ENCODE measurements around the gene PLCG2.

PLCG2 gene

GRCh38 chr16:81818568-81818896, 39.4 kb downstream of the PLCG2 start:
- TF ChIP-seq TEAD4 (IDR thresholded peaks at IDR 0.05) (no peak), MAX (IDR thresholded peaks at IDR 0.05) (no peak), YY1 (IDR thresholded peaks at IDR 0.05; ENCODE audit: low read depth) (no peak), RAD21 (IDR thresholded peaks at IDR 0.05; ENCODE audit: low read depth) (no peak), EP300 (IDR thresholded peaks at IDR 0.05; ENCODE audit: borderline replicate concordance) (no peak; the same call in 1 of the 2 replicates)

GRCh38 chr16:81818905-81819304, 39.8 kb downstream of the PLCG2 start:
- no peak for TF ChIP-seq YY1 (IDR thresholded peaks at IDR 0.05; ENCODE audit: low read depth)
- TF ChIP-seq CREB1 (IDR thresholded peaks at IDR 0.05; ENCODE audit: low read depth) = no peak
- TF ChIP-seq MAX (IDR thresholded peaks at IDR 0.05) = no peak
- TF ChIP-seq REST (IDR thresholded peaks at IDR 0.05; ENCODE audit: low read depth) = no peak
- no peak for TF ChIP-seq EGR1 (IDR thresholded peaks at IDR 0.05)
- no peak for TF ChIP-seq RAD21 (IDR thresholded peaks at IDR 0.05; ENCODE audit: low read depth)
- TF ChIP-seq CEBPB (IDR thresholded peaks at IDR 0.05) = no peak
- no peak for TF ChIP-seq NFIC (IDR thresholded peaks at IDR 0.05)
- no peak for TF ChIP-seq FOXM1 (IDR thresholded peaks at IDR 0.05; ENCODE audit: borderline replicate concordance, low read depth)
- TF ChIP-seq TCF12 (IDR thresholded peaks at IDR 0.05; ENCODE audit: low read depth) = no peak

- TF ChIP-seq ZBTB7A (IDR thresholded peaks at IDR 0.05; ENCODE audit: low read depth) (peak; percentile 92), TAF1 (IDR thresholded peaks at IDR 0.05; ENCODE audit: low read depth) (no peak), EP300 (IDR thresholded peaks at IDR 0.05; ENCODE audit: borderline replicate concordance) (peak; percentile 91), RAD21 (IDR thresholded peaks at IDR 0.05; ENCODE audit: low read depth) (no peak), USF1 (IDR thresholded peaks at IDR 0.05) (no peak), YY1 (IDR thresholded peaks at IDR 0.05; ENCODE audit: low read depth) (no peak; the same call in 1 of the 2 replicates), TEAD4 (IDR thresholded peaks at IDR 0.05) (peak; percentile 94), TCF12 (IDR thresholded peaks at IDR 0.05; ENCODE audit: low read depth) (peak; percentile 91), FOXM1 (IDR thresholded peaks at IDR 0.05; ENCODE audit: borderline replicate concordance, low read depth) (peak; percentile 52; the same call in 1 of the 2 replicates), NFIC (IDR thresholded peaks at IDR 0.05) (peak; percentile 77)
Observed at GRCh38 chr16:81821436-81822128, 42.5 kb downstream of the PLCG2 start.

- TF ChIP-seq ZBTB7A (IDR thresholded peaks at IDR 0.05; ENCODE audit: low read depth) (no peak), EP300 (IDR thresholded peaks at IDR 0.05; ENCODE audit: borderline replicate concordance) (no peak), CREB1 (IDR thresholded peaks at IDR 0.05; ENCODE audit: low read depth) (no peak), YY1 (IDR thresholded peaks at IDR 0.05; ENCODE audit: low read depth) (no peak), CEBPB (IDR thresholded peaks at IDR 0.05) (no peak), FOXM1 (IDR thresholded peaks at IDR 0.05; ENCODE audit: borderline replicate concordance, low read depth) (no peak), RAD21 (IDR thresholded peaks at IDR 0.05; ENCODE audit: low read depth) (no peak)
Observed at GRCh38 chr16:81823111-81823510, 44.0 kb downstream of the PLCG2 start.

- no peak for TF ChIP-seq TCF12 (IDR thresholded peaks at IDR 0.05; ENCODE audit: low read depth)
- TF ChIP-seq TEAD4 (IDR thresholded peaks at IDR 0.05) = no peak
Observed at GRCh38 chr16:81823734-81824133, 44.6 kb downstream of the PLCG2 start.

GRCh38 chr16:81826523-81826922, 47.4 kb downstream of the PLCG2 start:
- TF ChIP-seq REST (IDR thresholded peaks at IDR 0.05; ENCODE audit: low read depth) (no peak), EGR1 (IDR thresholded peaks at IDR 0.05) (no peak), FOXM1 (IDR thresholded peaks at IDR 0.05; ENCODE audit: borderline replicate concordance, low read depth) (no peak), YY1 (IDR thresholded peaks at IDR 0.05; ENCODE audit: low read depth) (no peak), CEBPB (IDR thresholded peaks at IDR 0.05) (no peak), CREB1 (IDR thresholded peaks at IDR 0.05; ENCODE audit: low read depth) (no peak)
